HFF-Myc (cell line): ENCODE results near the gene EPHB2.
"Not testable (repeated sequence)": the region's sequence is repeated elsewhere in the genome, so short reads cannot be mapped to it uniquely, and the experiment has no call there.

ENCODE experiments used
- DNase-seq: peaks from one replicate; pipeline ENCODE4 v3.0.0-alpha.2; 2011; ENCODE audit warnings: low read depth; ENCODE audit errors: extremely low read depth
- H3K4me3 ChIP-seq: replicated peaks from 2 replicates; pipeline ENCODE4 v1.5.1; 2011; ENCODE audit warnings: low read depth, mild to moderate bottlenecking, control low read depth, low read length
- CTCF ChIP-seq: IDR thresholded peaks from 2 replicates; pipeline ENCODE4 v1.5.1; 2012; ENCODE audit warnings: mild to moderate bottlenecking, low read depth, low read length, control low read depth; ENCODE audit errors: missing control alignments

EPHB2 gene

GRCh38 chr1:22837332-22837731, 126.7 kb downstream of the EPHB2 start:
- DNase-seq = no peak
- no peak for TF ChIP-seq CTCF
- no peak overlapping the region for H3K4me3 ChIP-seq

GRCh38 chr1:22838965-22839364, 128.3 kb downstream of the EPHB2 start:
- TF ChIP-seq CTCF = no peak
- no peak for DNase-seq
- no peak overlapping the region for H3K4me3 ChIP-seq

- TF ChIP-seq CTCF = no peak
- no peak for DNase-seq
- H3K4me3 ChIP-seq = no peak overlapping the region
Measured at GRCh38 chr1:22839806-22840205, 129.2 kb downstream of the EPHB2 start.

- no peak for DNase-seq
- TF ChIP-seq CTCF = no peak
- H3K4me3 ChIP-seq = no peak overlapping the region
Measured at GRCh38 chr1:22841142-22841541, 130.5 kb downstream of the EPHB2 start.

- no peak for TF ChIP-seq CTCF
- DNase-seq = no peak
Measured at GRCh38 chr1:22841860-22842281, 131.2 kb downstream of the EPHB2 start.

GRCh38 chr1:22843441-22844183, 133.0 kb downstream of the EPHB2 start:
- not testable (repeated sequence) for H3K4me3 ChIP-seq, DNase-seq

More at GRCh38 chr1:22841860-22842281, 131.2 kb downstream of the EPHB2 start:
- no peak overlapping the region for H3K4me3 ChIP-seq

GRCh38 chr1:22844621-22845020, 134.0 kb downstream of the EPHB2 start:
- H3K4me3 ChIP-seq = no peak overlapping the region
- TF ChIP-seq CTCF = no peak
- DNase-seq = no peak
